Activated CD8-positive, alpha-beta memory T cell treated with anti-CD3 and anti-CD28 coated beads, Interleukin-2, amount 10 ng/mL, durations not matched to agents 7 days and 5 days (primary cell): Measurements from ENCODE around the gene SLC22A7. TPM values are rescaled to one million over a fixed set of nuclear protein-coding genes. Genes with fewer than 3 reads are reported as not detected.
"Not testable (repeated sequence)": the region's sequence is repeated elsewhere in the genome, so short reads cannot be mapped to it uniquely, and the experiment has no call there.

ENCODE experiments used
- ATAC-seq: fragments of 150-1000 bp; cut with Tn5 transposase; one replicate; pipeline ENCODE4 v1.10.0; 2021; ENCODE audit warnings: moderate library complexity
- CTCF ChIA-PET: fragments of 350-600 bp; sonication (Branson Sonifier 250); formaldehyde crosslinking; loops from one replicate; lab custom pipeline; 2021; ENCODE audit warnings: antibody characterized with exemption; lab: Charles Lee
- DNase-seq: peaks from one replicate; pipeline ENCODE4 v3.0.0-alpha.2; 2020
- H3K27ac Mint-ChIP-seq: one replicate; pipeline ENCODE4 v1.8.0; 2021; ENCODE audit warnings: mild to moderate bottlenecking, mixed read lengths
- H3K27me3 Mint-ChIP-seq: one replicate; pipeline ENCODE4 v1.8.0; 2021; ENCODE audit warnings: mixed read lengths
- H3K36me3 Mint-ChIP-seq: one replicate; pipeline ENCODE4 v1.8.0; 2021; ENCODE audit warnings: mild to moderate bottlenecking, mixed read lengths
- H3K4me1 Mint-ChIP-seq: one replicate; pipeline ENCODE4 v1.8.0; 2021; ENCODE audit warnings: mixed read lengths
- H3K4me3 Mint-ChIP-seq: one replicate; pipeline ENCODE4 v1.8.0; 2021; ENCODE audit warnings: mild to moderate bottlenecking, moderate library complexity, mixed read lengths
- H3K9me3 Mint-ChIP-seq: one replicate; pipeline ENCODE4 v1.8.0; 2022; ENCODE audit warnings: low read depth, mixed read lengths
- total RNA-seq, 2 experiments: library from RNA; stranded (reverse); gene quantifications; one replicate each; pipeline ENCODE4 v1.2.3, GENCODE V29; 2021

Gene SLC22A7
- total RNA-seq, 2 experiments from 2014 or later: not detected

DNA sequence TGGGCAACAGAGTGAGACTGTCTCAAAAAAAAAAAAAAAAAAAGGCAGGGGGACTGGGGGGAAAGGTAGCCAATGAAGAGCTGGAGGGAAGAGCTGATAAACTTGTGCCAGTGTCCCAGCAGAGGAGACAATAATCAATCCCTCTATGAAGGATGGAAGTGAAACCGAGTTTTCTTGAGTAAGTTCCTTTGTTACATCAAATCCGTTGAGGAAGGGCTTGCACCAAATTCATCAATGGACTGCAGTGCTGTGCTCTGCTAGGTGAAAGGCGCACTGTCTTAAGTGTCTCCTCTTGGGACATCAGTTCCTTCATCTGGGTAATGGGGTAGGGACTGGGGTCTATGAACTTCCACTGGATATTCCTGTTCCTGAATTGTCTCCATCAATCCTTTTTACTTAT lies 13.6 kb downstream of the SLC22A7 start:
- Mint-ChIP-seq H3K27me3 (peaks cover 13% of the 10 kb centered on the region), H3K27ac (no peak overlapping the region), H3K36me3 (no peaks in the 10 kb centered on the region), H3K4me1 (peaks cover 12% of the 10 kb centered on the region), H3K9me3 (no peaks in the 10 kb centered on the region), H3K4me3 (no peak overlapping the region)
- CTCF ChIA-PET: interaction anchor here (1.0 to 1.5 kb wide), 2 partner anchors 10 to 12 kb away, joined by 3 to 5 read pairs; no protein-coding TSS in a partner anchor
- DNase-seq (no peak), ATAC-seq (no peak)

DNA sequence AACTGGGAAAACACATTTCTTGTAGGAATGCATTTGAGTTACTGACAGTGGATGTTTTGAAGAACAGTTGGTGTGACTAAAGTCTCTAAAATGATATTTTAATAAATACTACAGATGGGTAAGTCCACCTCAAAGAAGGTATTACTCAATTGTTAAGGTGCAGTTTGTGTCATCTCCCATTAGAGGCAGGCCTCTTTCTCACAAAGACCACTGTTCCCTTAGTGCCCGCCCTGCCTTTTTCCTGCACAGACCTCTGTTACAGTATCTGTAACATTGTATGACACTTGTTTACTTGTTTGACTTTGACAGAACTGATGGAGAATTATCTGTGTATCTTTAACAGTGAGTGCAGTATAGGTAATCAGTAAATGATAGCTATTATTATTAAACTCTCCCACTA lies 15.8 kb downstream of the SLC22A7 start:
- CTCF ChIA-PET: interaction anchor here (0.7 kb wide), 1 partner anchor 9 kb away, joined by 3 read pairs; no protein-coding TSS in a partner anchor
- H3K36me3 Mint-ChIP-seq: no peaks in the 10 kb centered on the region
- H3K27ac Mint-ChIP-seq: no peak overlapping the region
- ATAC-seq (no peak), DNase-seq (no peak)
- no peaks in the 10 kb centered on the region for H3K9me3 Mint-ChIP-seq
- peaks cover 7% of the 10 kb centered on the region for H3K4me1 Mint-ChIP-seq
- peaks cover 16% of the 10 kb centered on the region for H3K27me3 Mint-ChIP-seq
- H3K4me3 Mint-ChIP-seq: no peak overlapping the region

DNA sequence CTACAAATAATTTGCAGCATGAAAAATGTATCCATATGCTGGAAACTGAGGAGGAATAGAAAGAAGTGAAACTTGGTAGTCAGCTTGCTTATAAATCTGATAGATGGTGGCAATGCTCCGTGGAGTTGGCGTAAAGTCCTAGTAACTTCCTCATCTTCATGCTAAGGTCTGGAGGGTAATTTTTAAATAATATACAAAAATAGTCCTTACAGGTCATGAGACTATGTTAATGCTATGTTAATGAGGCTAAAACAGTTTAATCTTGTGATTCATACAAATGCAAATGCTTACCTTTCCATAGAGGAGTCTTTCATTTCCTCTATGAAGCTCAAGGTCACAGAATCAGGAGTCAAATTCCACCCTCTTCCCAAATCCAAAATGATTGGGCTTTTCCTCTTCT lies 20.0 kb downstream of the SLC22A7 start:
- DNase-seq (no peak), ATAC-seq (no peak)
- Mint-ChIP-seq H3K4me3 (no peak overlapping the region), H3K27me3 (peaks cover 2% of the 10 kb centered on the region), H3K36me3 (no peaks in the 10 kb centered on the region), H3K27ac (no peak overlapping the region), H3K9me3 (no peaks in the 10 kb centered on the region), H3K4me1 (no peaks in the 10 kb centered on the region)
- CTCF ChIA-PET: interaction anchor here (1.3 to 1.9 kb wide), 2 partner anchors 10 to 17 kb away, joined by 5 to 10 read pairs; partner anchors contain the start of gene CRIP3

DNA sequence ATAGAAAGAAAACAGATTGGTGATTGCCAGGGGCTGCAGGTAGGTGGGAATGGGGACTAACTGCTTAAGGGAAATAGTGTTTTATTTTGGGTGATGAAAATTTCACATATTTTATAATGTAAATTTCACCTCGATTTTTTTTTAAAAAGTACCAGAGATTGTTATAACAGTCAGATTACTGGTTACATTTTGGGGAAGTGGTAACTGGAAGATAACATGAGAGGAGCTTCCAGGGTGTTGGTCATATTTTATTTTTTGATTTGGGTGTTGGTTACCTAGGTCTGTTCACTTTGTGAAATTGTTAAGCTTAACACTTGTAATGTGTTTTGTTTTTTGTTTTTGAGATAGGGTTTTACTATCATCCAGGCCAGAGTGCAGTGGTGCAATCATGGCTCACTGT lies 27.8 kb downstream of the SLC22A7 start:
- Mint-ChIP-seq H3K4me1 (no peaks in the 10 kb centered on the region), H3K9me3 (no peaks in the 10 kb centered on the region), H3K4me3 (no peak overlapping the region), H3K36me3 (no peaks in the 10 kb centered on the region), H3K27ac (no peak overlapping the region), H3K27me3 (no peaks in the 10 kb centered on the region)
- no peak for DNase-seq
- ATAC-seq: no peak
- CTCF ChIA-PET: no interaction called here

DNA sequence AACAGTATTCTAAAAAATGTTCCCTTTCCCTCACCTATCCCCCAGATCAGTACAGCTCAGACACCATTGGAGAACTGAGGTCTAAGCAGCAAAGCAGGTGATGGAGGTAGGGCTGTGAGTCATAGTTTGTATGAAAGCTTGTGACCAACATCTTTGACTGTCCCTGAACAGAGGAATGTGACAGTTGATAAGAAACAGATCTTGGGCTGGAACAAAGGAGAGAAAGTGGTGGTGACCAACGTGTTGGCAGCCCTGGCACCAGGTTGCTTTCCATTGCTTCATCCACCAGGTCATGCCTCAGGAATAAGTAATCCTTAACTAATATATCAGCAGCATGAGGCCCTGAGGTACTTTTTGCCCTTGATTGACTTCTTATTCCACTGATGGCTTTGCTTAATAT lies 30.5 kb downstream of the SLC22A7 start:
- no peaks in the 10 kb centered on the region for H3K36me3 Mint-ChIP-seq
- H3K4me1 Mint-ChIP-seq: peaks cover 5% of the 10 kb centered on the region
- CTCF ChIA-PET: no interaction called here
- H3K27ac Mint-ChIP-seq: no peak overlapping the region
- H3K27me3 Mint-ChIP-seq: no peaks in the 10 kb centered on the region
- no peak for DNase-seq
- no peak overlapping the region for H3K4me3 Mint-ChIP-seq
- H3K9me3 Mint-ChIP-seq: no peaks in the 10 kb centered on the region
- no peak for ATAC-seq

DNA sequence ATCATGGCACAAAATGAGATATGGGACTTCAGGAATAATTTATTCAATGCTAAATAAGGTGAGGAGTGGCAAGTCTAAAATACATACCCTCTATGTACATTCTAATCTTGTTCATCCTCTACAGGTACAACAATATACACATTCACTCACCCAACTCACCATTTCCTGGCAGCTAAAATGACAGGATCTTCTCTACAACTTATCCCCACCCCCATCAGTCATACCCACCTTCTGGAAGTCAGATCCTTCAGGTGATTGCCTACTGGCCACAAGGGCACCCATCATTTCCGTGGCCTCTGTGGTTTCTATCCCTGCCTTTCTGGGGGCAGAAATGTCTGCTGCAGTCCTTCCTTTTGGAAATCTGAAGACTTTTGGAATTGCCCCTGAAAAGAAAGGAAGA lies 33.4 kb downstream of the SLC22A7 start:
- DNase-seq (no peak), ATAC-seq (no peak)
- Mint-ChIP-seq H3K27me3 (no peaks in the 10 kb centered on the region), H3K36me3 (no peaks in the 10 kb centered on the region), H3K4me1 (peaks cover 5% of the 10 kb centered on the region), H3K27ac (no peak overlapping the region), H3K9me3 (no peaks in the 10 kb centered on the region), H3K4me3 (no peak overlapping the region)
- CTCF ChIA-PET: no interaction called here

DNA sequence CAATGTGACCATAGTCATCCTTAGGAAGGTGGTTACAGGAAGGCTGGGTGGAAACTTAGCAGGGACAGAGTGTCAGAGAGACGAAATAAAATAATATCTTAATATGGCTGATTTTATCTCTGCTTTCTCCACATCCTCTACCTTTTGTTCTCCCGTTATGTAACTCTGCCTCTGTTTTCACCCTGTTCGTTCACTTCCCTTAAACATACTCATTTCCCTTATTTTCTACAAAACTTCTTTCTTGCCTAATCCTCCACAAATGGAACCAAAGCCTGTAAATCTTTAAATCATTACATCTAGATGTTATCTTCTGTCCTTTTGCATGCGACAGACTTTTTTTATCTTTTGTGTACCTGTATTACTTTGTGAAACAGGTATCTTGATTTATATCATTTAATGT lies 33.8 kb downstream of the SLC22A7 start:
- DNase-seq (no peak), ATAC-seq (no peak)
- no peak overlapping the region for H3K27ac Mint-ChIP-seq
- CTCF ChIA-PET: no interaction called here
- H3K4me1 Mint-ChIP-seq: peaks cover 5% of the 10 kb centered on the region
- no peaks in the 10 kb centered on the region for H3K36me3 Mint-ChIP-seq
- no peaks in the 10 kb centered on the region for H3K9me3 Mint-ChIP-seq
- no peaks in the 10 kb centered on the region for H3K27me3 Mint-ChIP-seq
- no peak overlapping the region for H3K4me3 Mint-ChIP-seq

DNA sequence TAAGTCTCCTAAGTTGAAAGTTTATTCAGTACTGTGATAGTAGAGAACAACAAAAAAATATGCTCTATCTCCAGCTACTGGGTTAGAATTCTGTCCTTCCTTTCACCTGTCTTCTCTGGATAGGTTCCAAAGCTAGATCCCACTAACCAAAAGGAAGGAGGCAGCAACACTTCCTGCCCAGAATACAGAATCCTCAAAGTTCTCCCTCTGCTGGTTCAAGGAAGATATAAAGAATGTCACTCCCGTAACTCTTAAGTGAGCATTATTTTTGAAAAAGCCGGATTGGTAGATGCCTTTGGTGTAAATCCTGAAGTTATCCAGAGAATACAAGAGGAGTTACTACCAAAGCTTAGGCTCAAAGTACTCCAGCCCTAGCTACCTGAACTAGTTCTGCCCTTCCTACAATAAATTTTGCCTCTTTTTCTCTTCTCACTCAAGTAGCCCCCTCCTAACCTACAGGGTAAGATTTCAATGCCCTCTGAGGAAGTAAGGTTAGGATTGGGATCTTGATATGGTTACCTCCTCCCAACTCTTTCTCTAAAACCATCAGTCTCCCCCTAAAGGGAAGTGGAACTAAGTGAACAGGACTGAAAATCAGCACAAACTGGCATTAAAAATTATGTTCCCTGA lies 36.5 kb downstream of the SLC22A7 start:
- H3K27me3 Mint-ChIP-seq: no peaks in the 10 kb centered on the region
- H3K27ac Mint-ChIP-seq: no peak overlapping the region

DNA sequence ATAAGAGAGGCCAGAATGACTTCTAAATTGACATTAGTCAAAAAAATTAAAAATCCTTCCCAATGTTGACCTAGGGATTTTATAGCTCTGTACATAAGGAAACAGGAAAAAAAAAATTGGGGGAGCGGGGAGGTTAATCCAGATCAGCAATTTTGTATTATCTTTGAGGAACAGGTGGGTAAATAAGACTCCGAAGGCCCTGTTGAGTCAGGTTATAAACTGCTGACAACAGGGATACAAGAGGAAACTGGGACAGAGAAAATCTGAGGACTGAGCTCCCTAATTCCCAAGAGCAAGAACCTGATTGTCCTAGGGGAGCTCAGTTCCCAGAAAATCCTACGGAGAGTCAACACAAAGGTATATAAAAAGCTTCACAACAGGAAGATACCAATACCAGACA lies 37.4 kb downstream of the SLC22A7 start:
- DNase-seq (no peak), ATAC-seq (no peak)
- H3K36me3 Mint-ChIP-seq: peaks cover 12% of the 10 kb centered on the region
- CTCF ChIA-PET: interaction anchor here (1.2 to 1.8 kb wide), 3 partner anchors 15 to 62 kb away, joined by 3 to 5 read pairs (median 5); no protein-coding TSS in a partner anchor
- no peak overlapping the region for H3K4me3 Mint-ChIP-seq
- H3K27ac Mint-ChIP-seq: no peak overlapping the region
- peaks cover 12% of the 10 kb centered on the region for H3K4me1 Mint-ChIP-seq
- no peaks in the 10 kb centered on the region for H3K9me3 Mint-ChIP-seq
- no peaks in the 10 kb centered on the region for H3K27me3 Mint-ChIP-seq

More for the DNA sequence above, 36.5 kb downstream of the SLC22A7 start:
- H3K36me3 Mint-ChIP-seq: peaks cover 3% of the 10 kb centered on the region
- no peak for ATAC-seq
- H3K4me1 Mint-ChIP-seq: peaks cover 12% of the 10 kb centered on the region
- no peaks in the 10 kb centered on the region for H3K9me3 Mint-ChIP-seq
- CTCF ChIA-PET: interaction anchor here (0.7 to 1.8 kb wide), 4 partner anchors 16 to 73 kb away, joined by 3 to 5 read pairs (median 4); no protein-coding TSS in a partner anchor
- DNase-seq: no peak
- no peak overlapping the region for H3K4me3 Mint-ChIP-seq

DNA sequence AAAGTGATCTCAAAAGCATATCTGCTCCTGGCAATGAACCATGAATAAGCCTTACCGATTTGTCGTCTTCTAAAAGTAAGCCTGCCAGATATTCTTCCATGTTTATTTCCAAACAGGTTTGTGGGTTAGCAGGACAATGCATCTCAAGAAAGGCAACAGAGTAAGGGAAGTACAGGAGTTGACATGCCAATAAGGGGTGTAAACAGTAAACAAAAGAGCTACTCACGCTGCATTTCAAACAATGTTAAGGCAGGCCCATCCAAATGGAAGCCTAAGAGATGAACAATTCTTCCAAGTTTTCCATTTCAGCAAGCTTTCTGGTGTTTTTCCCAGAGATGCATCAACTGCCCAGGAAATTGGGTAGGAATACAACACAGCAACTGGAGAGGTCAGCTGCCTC lies 38.3 kb downstream of the SLC22A7 start:
- H3K4me1 Mint-ChIP-seq: peaks cover 8% of the 10 kb centered on the region
- H3K9me3 Mint-ChIP-seq: no peaks in the 10 kb centered on the region
- no peak for ATAC-seq
- peaks cover 19% of the 10 kb centered on the region for H3K36me3 Mint-ChIP-seq
- CTCF ChIA-PET: interaction anchor here (0.9 to 1.2 kb wide), 2 partner anchors 12 to 170 kb away, joined by 3 read pairs; no protein-coding TSS in a partner anchor
- no peak overlapping the region for H3K27ac Mint-ChIP-seq
- H3K4me3 Mint-ChIP-seq: no peak overlapping the region
- no peak for DNase-seq
- H3K27me3 Mint-ChIP-seq: no peaks in the 10 kb centered on the region

DNA sequence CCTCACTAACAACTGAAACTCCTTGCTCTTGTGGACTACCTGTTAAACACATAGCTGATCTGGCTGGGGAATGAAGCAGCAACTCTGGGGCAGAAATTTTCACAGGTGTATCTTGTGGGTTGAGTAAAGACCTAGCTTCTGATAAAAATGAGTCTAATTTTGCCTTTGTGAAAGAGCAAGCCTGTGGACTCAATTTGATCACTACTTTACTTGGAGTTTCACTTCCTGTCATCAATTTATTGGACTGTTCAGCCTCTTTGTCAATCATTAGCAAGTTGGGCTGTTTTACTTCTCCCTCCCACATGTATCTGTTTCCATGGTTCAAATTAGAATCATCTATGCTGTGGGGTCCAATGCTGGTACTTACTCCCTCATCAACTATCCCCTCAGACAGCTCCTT lies 40.2 kb downstream of the SLC22A7 start:
- H3K27me3 Mint-ChIP-seq: no peaks in the 10 kb centered on the region
- CTCF ChIA-PET: interaction anchor here (1.0 to 1.7 kb wide), 2 partner anchors 30 to 109 kb away, joined by 3 read pairs; partner anchors contain the start of genes CRIP3 and DNPH1
- H3K4me1 Mint-ChIP-seq: peaks cover 7% of the 10 kb centered on the region
- H3K36me3 Mint-ChIP-seq: peaks cover 28% of the 10 kb centered on the region
- H3K27ac Mint-ChIP-seq: no peak overlapping the region
- no peak overlapping the region for H3K4me3 Mint-ChIP-seq
- no peak for ATAC-seq
- DNase-seq: no peak
- no peaks in the 10 kb centered on the region for H3K9me3 Mint-ChIP-seq

DNA sequence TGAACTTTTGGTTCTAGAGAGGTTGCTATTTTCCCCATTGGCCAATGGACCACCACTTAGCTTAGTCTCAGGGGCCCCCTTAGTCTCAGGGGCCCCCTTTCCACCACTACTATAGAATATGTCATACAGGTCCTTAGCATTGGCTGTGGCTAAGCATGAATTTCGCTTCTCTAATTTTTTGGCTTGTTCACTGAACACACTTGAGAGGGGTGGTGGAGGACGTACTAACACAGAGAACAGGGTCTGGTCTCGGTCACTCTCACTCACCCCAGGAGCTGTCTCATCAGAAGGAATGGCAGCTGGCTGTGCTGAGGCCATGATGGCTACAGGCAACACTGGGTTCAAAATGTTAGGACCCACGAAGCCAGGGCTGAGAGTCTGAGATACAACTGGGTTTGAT lies 41.1 kb downstream of the SLC22A7 start:
- DNase-seq (no peak), ATAC-seq (no peak)
- Mint-ChIP-seq H3K4me3 (no peak overlapping the region), H3K27ac (no peak overlapping the region), H3K36me3 (peaks cover 28% of the 10 kb centered on the region), H3K4me1 (peaks cover 7% of the 10 kb centered on the region), H3K27me3 (no peaks in the 10 kb centered on the region), H3K9me3 (no peaks in the 10 kb centered on the region)
- CTCF ChIA-PET: interaction anchor here (1.7 kb wide), 1 partner anchor 110 kb away, joined by 3 read pairs; the partner anchor contains the start of gene DNPH1

DNA sequence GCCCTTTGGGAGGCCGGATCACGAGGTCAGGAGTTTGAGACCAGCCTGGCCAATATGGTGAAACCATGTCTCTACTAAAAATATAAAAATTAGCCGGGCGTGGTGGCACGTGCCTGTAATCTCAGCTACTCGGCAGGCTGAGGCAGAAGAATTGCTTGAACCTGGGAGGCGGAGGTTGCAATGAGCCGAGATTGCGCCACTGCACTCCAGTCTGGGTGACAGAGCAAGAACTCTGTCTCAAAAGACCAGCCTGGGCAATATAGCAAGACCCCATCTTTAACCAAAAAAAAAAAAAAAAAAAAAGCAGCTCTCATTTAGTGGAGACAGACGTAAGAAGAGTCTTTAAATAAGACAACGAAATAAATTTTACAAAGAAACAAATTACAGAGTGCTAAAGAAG lies 48.2 kb downstream of the SLC22A7 start:
- CTCF ChIA-PET: interaction anchor here (0.7 to 1.7 kb wide), 2 partner anchors 10 to 47 kb away, joined by 4 to 6 read pairs; no protein-coding TSS in a partner anchor
- H3K4me3 Mint-ChIP-seq, H3K27ac Mint-ChIP-seq, DNase-seq, H3K36me3 Mint-ChIP-seq, ATAC-seq, H3K9me3 Mint-ChIP-seq, H3K27me3 Mint-ChIP-seq, H3K4me1 Mint-ChIP-seq: not testable (repeated sequence)

DNA sequence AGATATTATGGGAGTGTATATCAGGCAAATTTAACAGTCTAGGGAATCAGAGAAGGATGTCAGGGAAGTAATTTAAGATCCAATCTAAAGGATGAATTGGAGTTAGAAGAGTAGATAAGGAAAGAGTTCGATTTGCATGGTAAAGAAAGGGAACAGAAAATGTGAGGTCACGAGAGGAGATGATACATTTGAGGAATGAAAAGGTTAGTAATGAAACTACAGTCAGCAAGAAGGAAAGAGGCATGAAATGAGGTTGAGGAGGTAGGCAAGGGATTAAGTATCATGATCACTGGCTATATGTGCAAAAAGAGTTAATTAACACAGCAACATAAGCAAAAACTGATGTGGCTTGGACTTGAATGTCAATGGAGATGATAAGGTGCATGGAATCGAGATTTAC lies 49.0 kb downstream of the SLC22A7 start:
- H3K27me3 Mint-ChIP-seq: no peaks in the 10 kb centered on the region
- CTCF ChIA-PET: no interaction called here
- H3K4me3 Mint-ChIP-seq: no peak overlapping the region
- ATAC-seq: no peak
- no peaks in the 10 kb centered on the region for H3K4me1 Mint-ChIP-seq
- H3K36me3 Mint-ChIP-seq: peaks cover 10% of the 10 kb centered on the region
- no peaks in the 10 kb centered on the region for H3K9me3 Mint-ChIP-seq
- DNase-seq: no peak
- no peak overlapping the region for H3K27ac Mint-ChIP-seq
